ENCODE data around the gene TMIGD1.

DNA sequence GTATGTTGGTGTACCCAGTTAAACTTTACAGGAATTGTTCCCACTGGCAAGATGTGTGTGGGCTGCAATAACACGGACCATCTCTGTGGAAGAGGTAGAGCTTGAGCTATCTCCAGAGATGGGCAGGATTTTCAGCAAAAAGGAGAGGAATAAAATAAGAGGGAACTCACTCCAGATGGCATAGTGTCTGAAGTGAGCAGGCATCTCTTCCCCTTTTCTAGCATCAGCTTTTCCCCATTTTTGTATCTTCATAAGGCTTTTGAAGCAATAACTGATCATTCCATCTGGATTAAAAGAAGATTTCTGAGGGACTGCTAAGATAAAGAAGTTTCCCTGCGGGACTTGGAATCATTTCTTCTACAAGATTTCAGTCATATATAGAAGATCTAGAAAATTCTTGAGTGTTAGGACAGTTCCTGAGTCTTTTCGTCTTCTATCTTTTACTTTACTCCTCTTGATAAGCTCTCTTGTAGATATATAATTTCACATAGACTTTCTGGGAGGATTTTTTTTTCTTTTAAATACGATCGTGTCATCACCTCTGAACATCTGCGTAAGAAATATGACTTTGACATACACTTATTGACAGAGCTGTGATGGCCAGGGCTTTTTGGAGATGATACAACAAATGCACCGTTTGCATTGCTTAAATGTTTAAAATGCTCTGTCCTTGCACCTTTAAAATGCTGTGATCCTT lies 46.9 kb upstream of the TMIGD1 start:
- TF ChIP-seq EZH2phosphoT487 (IDR thresholded peaks at IDR 0.05; ENCODE audit: low read length) (no peak), EZH2 (optimal IDR thresholded peaks at IDR 0.05; ENCODE audit: low read depth, low read length) (no peak)
- TF ChIP-seq, protein P1, sequence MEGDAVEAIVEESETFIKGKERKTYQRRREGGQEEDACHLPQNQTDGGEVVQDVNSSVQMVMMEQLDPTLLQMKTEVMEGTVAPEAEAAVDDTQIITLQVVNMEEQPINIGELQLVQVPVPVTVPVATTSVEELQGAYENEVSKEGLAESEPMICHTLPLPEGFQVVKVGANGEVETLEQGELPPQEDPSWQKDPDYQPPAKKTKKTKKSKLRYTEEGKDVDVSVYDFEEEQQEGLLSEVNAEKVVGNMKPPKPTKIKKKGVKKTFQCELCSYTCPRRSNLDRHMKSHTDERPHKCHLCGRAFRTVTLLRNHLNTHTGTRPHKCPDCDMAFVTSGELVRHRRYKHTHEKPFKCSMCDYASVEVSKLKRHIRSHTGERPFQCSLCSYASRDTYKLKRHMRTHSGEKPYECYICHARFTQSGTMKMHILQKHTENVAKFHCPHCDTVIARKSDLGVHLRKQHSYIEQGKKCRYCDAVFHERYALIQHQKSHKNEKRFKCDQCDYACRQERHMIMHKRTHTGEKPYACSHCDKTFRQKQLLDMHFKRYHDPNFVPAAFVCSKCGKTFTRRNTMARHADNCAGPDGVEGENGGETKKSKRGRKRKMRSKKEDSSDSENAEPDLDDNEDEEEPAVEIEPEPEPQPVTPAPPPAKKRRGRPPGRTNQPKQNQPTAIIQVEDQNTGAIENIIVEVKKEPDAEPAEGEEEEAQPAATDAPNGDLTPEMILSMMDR (IDR thresholded peaks at IDR 0.05; ENCODE audit: low read length): no peak
